ENCODE measurements around the gene TRIM28.
"Not testable (repeated sequence)": the region's sequence is repeated elsewhere in the genome, so short reads cannot be mapped to it uniquely, and the experiment has no call there.

TRIM28 gene

DNA sequence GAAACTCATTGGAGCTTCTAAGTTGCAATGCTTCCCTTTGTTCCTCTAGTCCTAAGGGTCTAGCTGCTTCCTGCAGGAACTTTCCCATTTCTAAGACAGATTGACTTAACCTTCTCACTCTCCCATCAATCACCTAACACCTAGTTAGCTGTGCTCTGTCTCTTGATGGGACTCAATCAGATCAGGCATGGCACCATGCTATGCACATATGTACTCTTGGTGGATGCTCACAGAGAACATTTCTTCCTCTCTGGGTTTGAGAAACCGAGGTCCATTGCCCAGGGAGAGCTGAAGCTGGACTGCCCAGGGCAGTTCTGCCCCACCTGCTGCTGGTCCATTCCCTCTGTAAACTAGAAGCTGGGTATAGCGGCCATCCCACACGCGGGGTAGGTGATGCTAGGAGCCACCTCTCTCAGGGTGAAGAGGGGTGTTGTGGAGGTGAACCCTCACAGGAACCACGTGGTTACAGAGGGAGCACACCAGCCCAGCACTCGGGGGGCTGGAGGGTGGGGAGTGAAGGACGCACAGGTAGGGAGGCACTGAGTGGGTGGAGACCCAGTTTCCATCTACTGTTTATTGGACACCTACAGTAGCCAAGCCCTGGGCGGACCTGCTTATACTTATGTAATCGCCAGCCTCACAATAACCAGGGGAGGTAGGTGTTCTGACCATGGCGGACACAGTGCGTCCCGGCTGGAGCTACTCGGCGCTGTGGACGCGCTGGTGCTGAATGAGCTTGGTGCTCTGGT is 17.7 kb downstream of the TRIM28 start:
- no peak for DNase-seq

DNA sequence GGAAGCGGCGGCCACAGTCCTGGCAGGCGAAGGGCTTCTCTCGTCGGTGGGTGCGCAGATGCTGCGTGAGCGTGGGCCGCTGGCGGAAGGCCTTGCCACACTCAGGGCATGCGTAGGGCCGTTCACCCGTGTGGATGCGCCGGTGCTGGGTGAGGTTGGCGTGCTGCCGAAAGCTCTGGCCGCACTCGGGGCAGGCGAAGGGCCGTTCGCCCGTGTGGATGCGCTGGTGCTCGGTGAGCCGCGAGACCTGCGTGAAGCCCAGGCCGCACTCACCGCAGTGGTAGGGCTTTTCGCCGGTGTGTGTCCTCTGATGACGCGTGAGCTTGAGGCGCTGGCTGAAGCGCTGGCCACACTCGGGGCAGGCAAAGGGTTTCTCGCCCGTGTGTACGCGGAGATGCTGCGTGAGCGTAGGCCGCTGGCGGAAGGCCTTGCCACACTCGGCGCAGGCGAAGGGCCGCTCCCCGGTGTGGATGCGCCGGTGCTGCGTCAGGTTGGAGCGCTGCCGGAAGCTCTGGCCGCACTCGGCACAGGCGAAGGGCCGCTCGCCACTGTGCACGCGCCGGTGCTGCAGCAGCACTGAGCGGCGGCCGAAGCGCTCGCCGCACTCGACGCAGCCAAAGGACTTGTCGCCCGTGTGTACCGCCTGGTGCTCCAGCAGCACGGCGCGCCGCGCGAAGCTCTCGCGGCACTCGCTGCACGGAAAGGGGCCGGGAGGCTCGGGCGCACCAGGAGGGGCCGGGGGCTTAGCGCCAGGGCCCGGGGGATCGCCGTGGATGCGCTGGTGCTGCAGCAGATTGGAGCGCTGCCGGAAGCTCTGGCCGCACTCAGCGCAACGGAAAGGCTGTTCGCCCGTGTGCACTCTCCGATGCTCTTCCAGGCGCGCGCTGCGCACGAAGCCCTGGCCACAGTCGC is 18.5 kb downstream of the TRIM28 start:
- no peak for DNase-seq

DNA sequence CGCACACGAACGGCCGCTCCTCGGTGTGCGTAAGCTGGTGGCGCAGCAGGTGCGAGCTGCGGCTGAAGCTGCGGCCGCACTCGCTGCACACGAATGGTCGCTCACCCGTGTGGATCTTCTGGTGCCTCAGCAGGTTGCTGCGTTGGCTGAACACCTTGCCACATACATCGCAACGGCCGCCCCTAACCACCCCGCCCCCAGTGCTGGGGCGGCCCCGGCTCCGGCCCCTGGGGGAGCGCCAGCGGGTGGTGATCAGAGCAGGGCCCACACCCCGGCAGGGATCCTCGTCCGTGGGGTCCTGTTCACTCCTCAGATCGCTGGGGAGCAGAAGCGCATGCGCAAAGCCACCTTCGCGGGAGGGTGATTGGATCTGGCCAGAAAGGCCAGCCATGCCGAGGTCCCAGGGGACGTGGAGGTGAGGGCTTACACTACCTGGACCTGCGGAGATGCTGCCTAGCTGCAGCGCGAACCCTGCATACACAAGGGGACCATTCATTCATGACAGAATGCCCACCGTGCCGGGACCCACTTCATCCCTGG is 19.2 kb downstream of the TRIM28 start:
- no peak for DNase-seq

DNA sequence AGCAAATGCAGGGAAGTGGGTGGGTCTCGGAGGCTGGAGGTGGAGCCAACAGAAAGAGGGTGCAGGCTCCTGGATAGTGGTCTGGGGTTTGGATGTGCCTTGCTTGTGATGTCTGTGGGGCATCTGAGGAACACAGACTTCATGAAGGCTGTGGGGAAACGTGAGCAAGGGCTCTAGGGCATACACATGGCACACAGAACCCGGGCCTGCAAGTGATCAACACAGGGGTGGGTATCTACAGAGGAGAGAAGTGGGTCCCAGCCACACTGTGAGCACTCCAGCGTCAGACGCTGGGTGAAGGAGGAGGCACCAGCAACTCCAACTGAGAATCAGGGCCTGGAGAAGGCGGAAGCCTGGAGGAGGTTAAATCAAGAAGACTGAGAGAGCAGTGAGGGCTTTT is 20.0 kb downstream of the TRIM28 start:
- no peak for DNase-seq

DNA sequence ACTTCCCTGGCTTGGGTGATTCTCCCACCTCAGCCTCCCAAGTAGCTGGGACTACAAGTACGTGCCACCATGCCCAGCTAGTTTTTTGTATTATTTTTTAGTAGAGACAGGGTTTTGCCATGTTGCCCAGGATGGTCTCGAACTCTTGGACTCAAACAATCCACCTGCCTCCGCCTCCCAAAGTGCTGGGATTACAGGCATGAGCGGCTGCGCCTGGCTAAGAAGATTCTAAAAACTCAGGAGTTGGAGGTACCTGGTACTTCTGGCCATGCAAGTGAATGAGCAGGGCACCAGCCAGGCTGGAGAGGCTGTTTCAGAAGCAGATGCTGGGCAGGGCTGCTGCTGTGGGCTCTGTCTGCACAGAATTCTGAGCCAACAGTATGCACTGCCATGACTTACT is 23.1 kb downstream of the TRIM28 start:
- DNase-seq, result no peak

DNA sequence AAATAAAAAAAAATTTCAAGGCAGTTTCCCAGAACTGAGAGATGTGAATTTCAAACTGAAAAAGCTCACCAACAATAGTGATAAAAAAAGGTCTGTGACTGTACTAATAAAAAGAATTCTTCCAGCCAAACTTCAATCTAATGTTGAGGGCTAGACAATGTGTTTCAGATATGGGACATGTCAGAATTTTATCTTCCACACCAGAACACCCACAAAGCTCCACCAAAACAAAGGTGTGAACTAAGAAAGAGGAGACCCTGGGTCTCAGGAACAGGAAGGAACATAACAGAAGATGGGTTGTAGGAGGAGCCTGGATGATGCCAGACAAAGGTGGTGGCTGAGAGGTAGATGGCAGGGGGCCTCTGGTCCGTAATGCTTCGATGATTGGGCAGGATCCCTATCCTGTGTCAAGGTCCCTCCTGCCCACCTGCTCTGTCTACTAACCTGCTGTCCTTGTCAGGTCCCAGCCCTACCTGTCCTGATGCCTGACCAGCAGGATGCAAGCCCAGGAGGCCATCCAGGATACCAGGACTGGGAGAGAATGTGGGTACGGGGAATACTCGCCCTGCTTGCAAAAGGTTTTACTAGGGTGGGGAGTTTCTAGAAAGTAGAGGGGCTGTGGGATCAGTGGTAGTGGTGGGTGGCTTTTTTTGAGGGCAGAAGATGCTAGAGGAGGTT is 24.7 kb downstream of the TRIM28 start:
- no peak for DNase-seq

DNA sequence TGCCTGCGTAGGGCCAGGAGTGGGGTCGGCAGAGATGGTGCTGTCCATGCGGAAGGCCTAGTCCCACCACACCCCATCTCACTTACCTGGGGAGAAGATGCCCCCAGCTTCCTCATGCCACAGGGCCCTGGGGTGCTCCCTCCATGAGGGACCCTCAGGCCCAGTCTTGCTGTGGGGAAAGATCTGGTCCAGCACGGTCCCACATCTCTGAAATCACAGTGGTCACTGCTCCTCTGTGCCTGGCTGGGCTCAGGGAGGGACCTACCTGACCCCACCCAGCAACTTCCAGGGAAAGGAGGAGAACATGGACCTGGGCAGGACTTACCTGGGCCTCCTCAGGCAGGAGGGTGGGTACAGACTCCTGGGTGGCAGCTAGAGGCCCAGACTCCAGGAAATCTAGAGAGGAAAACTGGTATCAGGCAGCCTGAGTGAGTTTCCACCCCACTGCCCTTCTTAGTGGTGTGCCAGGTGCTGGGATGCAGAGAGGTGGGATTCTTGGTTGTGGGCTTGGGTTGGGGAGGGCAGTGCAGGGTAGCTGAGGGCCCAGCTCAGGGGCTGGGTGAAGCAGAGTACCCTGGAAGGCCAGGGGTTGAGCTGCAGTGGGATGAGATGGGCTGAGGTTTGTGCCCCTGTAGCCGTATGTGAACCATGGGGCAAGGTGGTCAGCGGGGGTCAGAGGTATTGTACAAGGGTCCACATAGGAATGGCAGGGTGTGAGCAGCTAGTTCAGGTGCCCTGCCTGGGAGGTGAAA is 25.5 kb downstream of the TRIM28 start:
- DNase-seq, result no peak

DNA sequence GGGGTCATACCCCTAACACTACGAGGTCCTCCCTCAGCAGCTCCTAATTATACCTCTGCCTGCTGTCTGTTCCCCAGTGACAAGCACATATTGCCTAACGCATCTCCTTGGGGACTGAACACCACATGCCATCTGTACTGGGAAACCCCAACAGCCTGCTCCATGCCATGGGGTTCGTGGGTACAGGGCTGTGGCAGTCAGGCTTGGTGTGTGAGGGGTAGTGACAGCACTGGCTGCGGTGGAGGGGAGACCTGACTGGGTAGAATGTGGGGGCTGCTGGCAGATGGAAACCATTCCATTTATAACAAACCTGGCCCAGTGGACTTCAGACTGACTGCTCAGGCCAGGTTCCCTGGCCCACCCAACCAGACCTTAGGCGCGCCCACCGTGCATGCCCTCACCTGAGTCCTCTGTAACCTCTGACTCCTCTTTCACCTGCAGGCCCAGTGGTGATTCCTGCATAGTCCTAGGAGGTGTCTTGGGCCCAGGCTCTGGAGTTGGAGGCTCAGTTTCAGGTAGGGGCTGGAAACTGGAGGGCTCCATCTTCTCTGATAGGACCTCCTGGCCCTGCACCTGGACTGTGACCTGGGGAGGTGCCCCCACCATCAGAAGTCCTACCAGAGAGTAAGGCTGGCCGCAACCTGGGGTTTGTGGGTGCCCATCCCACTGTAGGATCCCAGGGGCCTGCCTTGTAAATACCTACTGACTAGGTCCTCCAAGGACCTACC is 26.2 kb downstream of the TRIM28 start:
- no peak for DNase-seq

DNA sequence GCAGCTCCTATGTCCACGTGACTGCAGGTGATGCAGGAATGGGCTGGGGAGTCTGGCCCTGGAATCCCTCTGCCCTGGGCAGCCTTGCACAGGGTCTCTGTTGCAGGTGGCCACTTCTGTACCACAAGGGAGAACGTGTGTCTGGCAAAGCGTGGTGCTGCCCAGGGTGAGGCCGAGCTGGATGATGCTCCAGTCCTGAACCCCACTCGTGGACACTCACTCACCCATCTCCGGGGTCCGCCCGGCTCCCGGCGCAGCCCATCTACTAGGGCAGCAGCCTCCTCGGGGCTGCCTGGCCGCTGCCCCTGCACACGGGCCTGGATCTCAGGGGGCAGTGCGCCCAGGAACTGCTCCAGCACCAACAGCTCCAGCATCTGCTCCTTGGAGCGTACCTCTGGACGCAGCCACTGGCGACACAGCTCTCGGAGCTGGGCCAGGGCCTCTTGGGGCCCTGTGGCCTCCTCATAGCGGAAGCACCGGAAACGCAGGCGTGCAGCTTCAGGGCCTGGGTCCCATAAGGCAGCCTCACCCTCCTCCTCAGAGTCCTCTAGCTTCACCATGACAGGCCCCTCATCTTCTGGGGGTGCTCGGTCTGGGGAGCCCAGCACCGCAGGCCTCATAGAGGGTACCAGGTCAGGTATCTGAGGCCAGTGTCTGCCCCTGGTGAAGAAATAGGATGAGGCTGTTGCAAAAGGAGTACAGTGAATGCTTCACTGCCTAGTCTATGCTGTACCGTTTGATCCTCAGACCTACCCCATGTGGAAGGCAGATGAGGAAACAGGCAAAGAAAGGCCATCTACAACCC is 27.1 kb downstream of the TRIM28 start:
- DNase-seq, result no peak

DNA sequence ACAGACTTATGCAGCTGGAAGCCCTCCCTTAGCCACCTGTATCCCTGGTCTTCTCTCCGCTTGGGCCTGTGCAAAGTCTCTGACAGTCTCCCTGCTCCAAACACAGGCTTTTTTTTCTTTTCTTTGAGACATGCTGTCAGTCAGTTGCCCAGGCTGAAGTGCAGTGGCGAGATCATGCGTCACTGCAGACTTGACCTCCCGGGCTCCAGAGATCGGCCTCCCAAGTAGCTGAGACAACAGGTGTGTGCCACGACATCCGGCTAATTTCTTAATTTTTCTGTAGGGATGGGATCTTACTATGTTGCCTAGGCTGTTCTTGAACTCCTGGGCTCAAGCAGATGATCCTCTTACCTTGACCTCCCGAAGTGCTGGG is 27.7 kb downstream of the TRIM28 start:
- DNase-seq, result no peak

DNA sequence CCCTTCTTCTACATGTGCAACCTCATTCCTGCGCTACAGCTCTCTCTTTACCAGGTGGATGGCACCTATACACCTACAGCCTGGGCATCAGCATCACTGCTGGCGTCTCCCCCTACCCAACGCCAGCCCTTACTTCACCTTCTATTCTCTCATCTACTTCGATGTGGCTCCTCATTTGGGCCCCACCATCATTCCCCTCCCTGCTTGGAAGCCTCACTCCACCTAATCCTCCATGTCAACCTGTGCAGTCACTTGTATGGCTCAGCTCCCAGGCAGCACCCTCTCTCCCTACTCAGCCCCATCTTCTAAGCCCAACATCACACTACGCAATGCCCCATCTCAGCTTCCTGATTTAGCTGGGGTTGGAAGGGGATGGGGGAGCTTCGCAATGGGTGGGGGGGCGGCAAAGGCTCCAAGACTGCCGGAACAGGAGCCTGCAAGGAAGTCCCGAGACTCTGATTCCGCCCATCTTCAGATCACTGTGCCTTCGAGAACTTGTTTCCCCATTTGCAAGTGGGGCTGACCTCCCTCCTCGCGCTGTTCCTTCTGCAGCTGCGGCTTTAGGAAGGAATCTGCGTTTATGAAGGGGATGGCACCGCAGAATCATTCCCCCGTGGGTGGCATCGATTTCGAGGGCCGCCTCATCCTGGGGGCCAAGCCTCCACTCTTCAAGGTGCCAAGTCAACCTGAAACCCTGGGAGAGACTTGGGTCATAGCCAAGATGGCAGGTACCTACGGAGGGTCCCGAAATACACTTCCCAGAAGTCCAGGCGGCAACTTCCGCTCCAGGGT is 28.4 kb downstream of the TRIM28 start:
- no peak for DNase-seq

DNA sequence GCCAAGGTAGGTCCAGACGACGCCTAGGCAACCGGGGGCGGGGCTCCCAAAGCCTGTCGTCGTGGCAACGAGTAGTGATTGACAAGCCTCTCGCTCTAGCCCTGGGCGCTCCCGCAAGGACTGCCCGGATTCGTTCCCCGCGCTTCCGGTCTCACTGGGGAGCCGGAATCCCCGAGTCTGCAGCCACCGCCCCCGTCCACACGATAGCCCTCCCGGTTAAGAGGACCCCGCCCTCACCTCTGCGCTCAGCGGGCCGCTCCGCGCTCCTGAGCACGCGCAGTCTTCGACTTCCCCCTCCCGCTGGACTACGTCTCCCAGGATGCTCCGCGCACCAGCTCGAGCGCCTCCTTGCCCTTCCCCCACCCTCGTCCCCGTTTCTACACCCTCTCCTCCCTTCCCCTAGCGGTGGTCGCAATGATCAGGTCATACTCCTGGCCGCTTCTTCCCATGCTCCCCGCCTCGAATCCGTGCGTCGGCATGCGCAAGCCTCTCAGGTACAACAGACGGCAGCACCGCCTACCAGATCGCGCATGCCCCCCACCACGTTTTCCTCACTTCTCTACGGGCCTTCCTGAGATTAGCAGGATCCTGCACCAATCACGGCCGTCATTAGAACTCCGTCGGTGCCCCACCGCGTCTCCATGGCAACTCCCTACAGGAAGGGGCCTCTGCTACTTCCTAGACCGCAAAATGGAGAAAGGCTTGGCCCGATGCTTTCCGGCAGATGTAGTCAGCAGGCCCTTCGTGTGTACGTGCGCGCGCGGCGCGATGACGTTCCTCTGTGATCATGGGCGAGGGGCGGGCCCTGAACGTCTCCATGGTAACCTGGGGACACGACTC is 29.2 kb downstream of the TRIM28 start, which contains the start of gene MZF1:
Gene MZF1 (minus strand): TSS at position 518 of the 840 bp plus-strand sequence. CDS start 1,946 bp downstream, outside the sequence.
- no peak for DNase-seq

DNA sequence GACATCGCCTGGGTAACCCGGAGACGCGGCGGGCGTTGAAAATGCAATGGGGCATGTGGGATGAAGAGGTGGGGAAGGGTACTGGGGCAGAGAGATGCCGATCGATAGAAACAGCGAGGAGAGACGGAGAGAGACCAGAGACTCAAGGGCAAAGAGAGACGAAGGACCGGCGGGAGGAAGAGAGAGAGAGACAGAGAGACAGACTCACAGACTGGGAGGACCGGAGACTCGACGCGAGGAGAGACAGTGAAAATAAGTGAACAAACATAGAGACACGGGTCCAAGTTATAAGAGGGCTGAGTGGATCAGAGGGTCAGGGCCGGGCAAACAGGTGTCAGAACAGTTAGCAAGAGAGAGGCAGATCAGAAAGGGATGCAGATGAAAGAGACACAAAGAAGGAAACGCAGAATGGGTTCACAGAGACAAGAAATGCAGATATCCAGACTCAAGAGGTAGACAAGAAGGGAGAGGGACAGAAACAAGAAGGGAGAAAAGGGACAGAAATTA is 29.8 kb downstream of the TRIM28 start:
- DNase-seq, result no peak

DNA sequence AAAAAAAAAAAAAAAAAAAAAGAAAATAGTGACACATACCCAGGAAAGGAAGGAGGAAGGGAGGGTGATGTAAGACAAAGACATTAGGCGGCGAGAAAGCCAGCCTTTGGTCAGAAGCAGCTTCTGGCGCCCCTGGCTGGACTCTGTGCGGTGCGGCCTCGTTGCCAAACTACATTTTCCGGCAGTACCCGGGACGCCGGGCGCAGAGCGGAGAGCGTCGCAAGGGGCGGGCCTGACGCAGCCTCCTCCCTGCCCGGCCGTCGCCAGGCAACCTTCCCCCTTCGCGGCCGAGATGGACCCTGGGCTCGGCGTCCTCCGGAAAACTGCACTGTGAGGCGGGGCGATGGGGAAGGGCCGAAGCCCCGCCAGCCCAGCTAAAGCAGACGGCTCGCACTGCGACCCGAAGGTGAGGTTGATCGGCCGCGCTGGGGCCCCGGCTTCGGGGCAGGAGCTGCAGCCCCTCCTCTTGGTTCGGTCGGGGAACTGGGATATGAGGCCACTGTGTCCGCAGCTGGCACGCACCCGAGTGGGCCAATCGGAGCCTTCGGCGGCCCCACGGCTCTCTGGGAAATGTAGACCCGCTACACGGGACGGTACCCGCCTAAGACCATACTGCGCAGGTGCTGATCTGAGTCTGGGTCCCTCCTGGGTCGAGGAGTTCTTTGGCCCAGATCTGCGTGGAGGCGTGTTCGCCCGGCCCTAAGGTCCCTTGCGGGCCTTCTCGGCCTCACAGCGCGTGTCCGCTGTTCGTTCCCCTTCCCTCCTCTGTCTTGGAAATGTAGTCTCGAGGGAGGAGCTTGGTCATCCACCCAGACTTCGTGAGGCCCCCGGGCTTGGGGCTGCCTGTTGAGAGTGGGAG is 31.5 kb downstream of the TRIM28 start:
- DNase-seq, result no peak

DNA sequence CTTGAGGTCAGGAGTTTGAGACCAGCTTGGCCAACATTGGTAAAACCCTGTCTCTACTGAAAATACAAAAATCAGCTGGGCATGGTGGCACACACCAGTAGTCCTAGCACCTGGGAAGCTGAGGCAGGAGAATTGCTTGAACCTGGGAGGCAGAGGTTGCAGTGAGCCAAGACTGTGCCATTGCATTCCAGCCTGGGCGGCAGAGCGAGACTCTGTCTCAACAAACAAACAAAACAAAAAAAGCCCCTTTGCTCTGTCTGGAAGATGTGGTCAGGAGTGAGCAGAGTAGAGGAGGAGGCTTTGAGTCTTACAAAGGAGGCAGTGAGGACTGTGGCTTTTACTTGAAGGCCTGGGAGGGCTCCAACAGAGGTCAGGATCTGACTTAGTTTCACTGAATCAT is 33.7 kb downstream of the TRIM28 start:
- DNase-seq, result not testable (repeated sequence)

DNA sequence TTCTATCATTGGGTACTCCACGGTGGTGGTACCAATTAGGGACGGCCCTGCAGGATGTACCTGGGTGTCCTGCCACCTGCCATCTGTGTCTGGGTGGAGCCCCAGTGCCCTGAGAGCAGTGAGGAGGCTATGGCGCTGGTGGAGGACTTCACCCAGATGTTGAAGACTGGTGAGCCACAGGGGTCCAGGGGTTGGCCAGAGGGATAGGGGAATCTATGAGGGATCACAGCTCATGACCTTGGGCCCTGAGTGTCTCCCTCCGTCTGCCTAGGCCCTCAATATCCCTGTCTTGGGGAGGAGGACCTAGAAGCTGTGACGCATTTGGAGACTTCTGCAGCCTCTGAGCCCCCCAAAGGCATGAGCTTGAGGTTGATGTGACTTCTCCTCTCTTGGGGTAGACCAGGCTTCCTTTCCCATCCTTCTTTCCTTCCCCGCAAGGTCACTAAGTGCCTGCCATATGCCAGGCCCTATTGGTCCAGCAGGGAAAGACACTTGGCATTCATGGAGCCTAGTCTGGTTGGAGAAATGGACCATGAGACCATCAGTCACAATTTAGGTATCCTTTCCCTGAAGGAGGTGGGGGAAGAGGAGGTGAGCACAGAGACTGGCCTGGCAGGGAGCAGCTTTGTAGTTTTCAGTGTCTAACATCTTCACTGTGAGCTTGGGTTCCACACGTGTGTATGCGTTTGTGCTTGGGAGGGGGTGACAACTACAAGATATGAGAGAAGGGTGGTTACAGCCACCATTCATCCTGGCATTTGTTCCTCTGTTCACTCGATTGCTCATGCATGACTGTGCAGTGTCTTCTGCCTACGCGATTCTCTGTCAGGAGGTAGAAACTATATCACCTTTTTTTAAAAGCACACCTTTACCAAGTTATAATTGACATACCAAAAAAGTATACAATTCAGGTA is 34.4 kb downstream of the TRIM28 start:
- DNase-seq, result no peak
